Cerebellar cortex (tissue), 1 donor: ENCODE data around the gene MICOS13.

ENCODE experiments used
- DNase-seq: peaks from one replicate; pipeline ENCODE4 v3.0.0-alpha.2; 2015; ENCODE audit warnings: low spot score

MICOS13 gene

DNA sequence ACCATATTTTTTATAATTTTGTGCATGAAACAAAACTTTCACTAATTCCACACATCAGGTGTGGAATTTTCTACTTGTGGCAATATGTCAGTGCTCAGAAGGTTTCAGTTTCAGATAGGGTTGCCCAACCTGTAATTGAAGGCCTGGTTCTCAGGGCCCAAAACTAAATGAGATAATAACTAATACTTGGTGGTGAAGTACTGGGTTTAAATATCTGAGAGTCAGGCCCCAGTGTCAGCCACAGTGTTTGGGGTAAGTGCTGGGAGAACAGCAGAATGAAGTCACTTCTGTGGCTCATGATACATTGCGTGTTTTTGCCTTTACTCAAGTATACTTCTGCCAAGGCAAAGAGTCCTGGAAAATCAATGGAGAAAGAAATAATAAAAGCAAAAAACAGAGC, 51.9 kb downstream of the MICOS13 start:
- DNase-seq, result no peak
